CD4-positive, alpha-beta T cell treated with Interleukin-1 beta for 1 hour (primary cell): ENCODE measurements around the gene MAP3K3.

ENCODE experiments used
- DNase-seq, 2 donors: peaks; one replicate each; pipeline ENCODE4 v3.0.0-alpha.2; 2020 to 2022

MAP3K3 gene

GRCh38 chr17:63694229-63694949 lies 72.2 kb downstream of the MAP3K3 start:
- peak; percentile 18 to 40 for DNase-seq

GRCh38 chr17:63694950-63695773 lies 72.9 kb downstream of the MAP3K3 start:
- DNase-seq: peak in 1 of 2 donors; percentile 22

GRCh38 chr17:63695889-63696288 lies 73.7 kb downstream of the MAP3K3 start:
- DNase-seq: peak in 1 of 2 donors; percentile 21

- DNase-seq: peak; percentile 62 to 65
These were observed 74.3 kb downstream of the MAP3K3 start for GRCh38 chr17:63696381-63696961.

- DNase-seq: peak; percentile 89 to 90
These were observed 75.4 kb downstream of the MAP3K3 start for GRCh38 chr17:63697341-63698286.

GRCh38 chr17:63698381-63698885 lies 76.2 kb downstream of the MAP3K3 start:
- DNase-seq: no peak

GRCh38 chr17:63698886-63699637 lies 76.8 kb downstream of the MAP3K3 start:
- DNase-seq: peak; percentile 92 to 95

- DNase-seq: peak; percentile 90
These were observed 77.7 kb downstream of the MAP3K3 start, which contains the start of gene LIMD2 for GRCh38 chr17:63699638-63700527. TSS of gene LIMD2 (minus strand) at chr17:63700125. CDS start at chr17:63699298, 827 bp downstream.

- peak; percentile 55 to 59 for DNase-seq
These were observed 78.6 kb downstream of the MAP3K3 start for GRCh38 chr17:63700528-63701455.

- no peak for DNase-seq
These were observed 79.2 kb downstream of the MAP3K3 start for GRCh38 chr17:63701456-63701820.

GRCh38 chr17:63701868-63702720 lies 79.9 kb downstream of the MAP3K3 start:
- DNase-seq: peak; percentile 81 to 86

- no peak for DNase-seq
These were observed 80.5 kb downstream of the MAP3K3 start for GRCh38 chr17:63702721-63703015.

GRCh38 chr17:63703029-63703428 lies 80.8 kb downstream of the MAP3K3 start:
- DNase-seq: no peak

- no peak for DNase-seq
These were observed 81.5 kb downstream of the MAP3K3 start for GRCh38 chr17:63703556-63704258.

GRCh38 chr17:63704259-63704576 lies 82.0 kb downstream of the MAP3K3 start:
- no peak for DNase-seq

- no peak for DNase-seq
These were observed 82.6 kb downstream of the MAP3K3 start for GRCh38 chr17:63704836-63705235.

- DNase-seq: no peak
These were observed 83.4 kb downstream of the MAP3K3 start for GRCh38 chr17:63705657-63706056.
